AG04450 (cell line): ENCODE measurements around the gene MATN3. TPM values are rescaled to one million over a fixed set of nuclear protein-coding genes. Genes with fewer than 3 reads are reported as not detected.

Source experiments
- CTCF ChIA-PET: fragments of 300-600, 350-600 bp; formaldehyde crosslinking; extraction: SDS; loops from one replicate; lab custom pipeline; 2022; ENCODE audit warnings: antibody characterized with exemption, inconsistent platforms; lab: Charles Lee
- POLR2A ChIA-PET: fragments of 350-600 bp; formaldehyde crosslinking; extraction: SDS; loops from one replicate; lab custom pipeline; 2021; ENCODE audit warnings: antibody characterized with exemption, inconsistent platforms; lab: Yijun Ruan, JAX
- DNase-seq: peaks from one replicate; pipeline ENCODE4 v3.0.0-alpha.2; 2011; ENCODE audit warnings: low read depth, low spot score
- H3K27ac ChIP-seq: one replicate; pipeline ENCODE4 v1.5.1; 2012; ENCODE audit warnings: low read depth, low read length, control low read depth
- H3K27me3 ChIP-seq: one replicate; pipeline ENCODE4 v1.6.0; 2012; ENCODE audit warnings: low read length; ENCODE audit not compliant: control insufficient read depth, insufficient read depth
- H3K4me3 ChIP-seq: 2 replicates; pipeline ENCODE4 v1.5.1; 2011; ENCODE audit warnings: mild to moderate bottlenecking, low read depth, low read length, control low read depth
- H3K9me3 ChIP-seq: 2 replicates; pipeline ENCODE4 v1.5.1; 2012; ENCODE audit warnings: low read length; ENCODE audit not compliant: control insufficient read depth, insufficient read depth
- CTCF ChIP-seq: IDR thresholded peaks from 2 replicates; pipeline ENCODE4 v1.5.1; 2011; ENCODE audit warnings: low read depth, low read length, control low read depth, inconsistent platforms
- polyA plus RNA-seq: library from polyadenylated mRNA; depleted of rRNA; stranded (reverse); fragments of >200 nt; gene quantifications from 2 replicates; pipeline ENCODE4 v1.2.3, GENCODE V29; 2011

Gene MATN3
- polyA plus RNA-seq, 1 experiment: 2.7 TPM

GRCh38 chr2:20001361-20001863 is 11.1 kb downstream of the MATN3 start:
- ChIA-PET CTCF (interaction anchor here (1.2 to 3.4 kb wide), 2 partner anchors 14 to 46 kb away, joined by 3 to 38 read pairs; no protein-coding TSS in a partner anchor), POLR2A (no interaction called here)
- no peak overlapping the region for H3K4me3 ChIP-seq

GRCh38 chr2:19993731-19994130 is 18.7 kb downstream of the MATN3 start:
- ChIA-PET CTCF (interaction anchor here (1.0 to 1.9 kb wide), 4 partner anchors 22 to 102 kb away, joined by 3 to 6 read pairs (median 4); no protein-coding TSS in a partner anchor), POLR2A (no interaction called here)
- Histone ChIP-seq H3K27me3 (no peaks in the 10 kb centered on the region), H3K27ac (no peak overlapping the region), H3K9me3 (no peaks in the 10 kb centered on the region), H3K4me3 (no peak overlapping the region)
- no peak for DNase-seq
- no peak for TF ChIP-seq CTCF

More at GRCh38 chr2:20001361-20001863, 11.1 kb downstream of the MATN3 start:
- no peaks in the 10 kb centered on the region for H3K9me3 ChIP-seq
- H3K27ac ChIP-seq: no peak overlapping the region
- no peaks in the 10 kb centered on the region for H3K27me3 ChIP-seq
- no peak for DNase-seq
- no peak for TF ChIP-seq CTCF

GRCh38 chr2:19991895-19992294 is 20.6 kb downstream of the MATN3 start:
- no peaks in the 10 kb centered on the region for H3K27me3 ChIP-seq
- no peak for DNase-seq
- H3K9me3 ChIP-seq: no peaks in the 10 kb centered on the region
- H3K27ac ChIP-seq: no peak overlapping the region
- ChIA-PET CTCF (interaction anchor here (0.8 kb wide), 1 partner anchor 24 kb away, joined by 4 read pairs; no protein-coding TSS in a partner anchor), POLR2A (no interaction called here)
- TF ChIP-seq CTCF: no peak
- H3K4me3 ChIP-seq: no peak overlapping the region

- no peaks in the 10 kb centered on the region for H3K9me3 ChIP-seq
- no peak for DNase-seq
- peak overlapping the region; percentile 89 for H3K4me3 ChIP-seq
- no peaks in the 10 kb centered on the region for H3K27me3 ChIP-seq
- ChIA-PET POLR2A (interaction anchor here (1.0 to 1.2 kb wide), 2 partner anchors 61 to 235 kb away, joined by 3 to 5 read pairs; partner anchors contain the start of genes LAPTM4A and SDC1), CTCF (no interaction called here)
- TF ChIP-seq CTCF: no peak
- H3K27ac ChIP-seq: no peak overlapping the region
Observed at GRCh38 chr2:19990416-19990728, 22.1 kb downstream of the MATN3 start.

GRCh38 chr2:19989667-19990415 is 22.6 kb downstream of the MATN3 start, which contains the start of gene WDR35:
Gene WDR35 (minus strand): TSS chr2:19990105. CDS start chr2:19990015, 90 bp downstream.
- TF ChIP-seq CTCF: no peak
- Histone ChIP-seq H3K27me3 (no peaks in the 10 kb centered on the region), H3K4me3 (peak within 1 kb of the TSS; percentile 89), H3K9me3 (no peaks in the 10 kb centered on the region), H3K27ac (peak within 1 kb of the TSS; percentile 69)
- DNase-seq: peak; percentile 61
- CTCF ChIA-PET: no interaction called here
- POLR2A ChIA-PET: interaction anchor here (1.0 to 1.2 kb wide), 2 partner anchors 62 to 236 kb away, joined by 3 to 5 read pairs; partner anchors contain the start of genes LAPTM4A and SDC1
